ENCODE data around the gene GFI1. TPM values are rescaled to one million over a fixed set of nuclear protein-coding genes. Genes with fewer than 3 reads are reported as not detected.
A peak's percentile ranks its signal among the peaks of the same experiment; 100 is the strongest.

Gene GFI1
- total and polyA plus RNA-seq, 8 donors: 0.32 to 2.0 (median 0.65) TPM

GRCh38 chr1:92482665-92483609, 3.8 kb downstream of the GFI1 start:
- H3K4me1 ChIP-seq: peaks cover 31 to 75% of the 10 kb centered on the region in 2 donors
- no peaks in the 10 kb centered on the region for H3K9me3 ChIP-seq
- no peak for TF ChIP-seq CTCF (IDR thresholded peaks at IDR 0.05)
- H3K27ac ChIP-seq: no peak overlapping the region
- DNase-seq: peak in 1 of 4 donors; percentile 85
- H3K4me3 ChIP-seq: peak overlapping the region; percentile 12 to 60
- no peaks in the 10 kb centered on the region for H3K36me3 ChIP-seq
- peaks cover 86 to 93% of the 10 kb centered on the region in 2 donors for H3K27me3 ChIP-seq
- ATAC-seq: no peak
- intact Hi-C loops (cut with DNase I): no loop called here

GRCh38 chr1:92481971-92482664, 4.6 kb downstream of the GFI1 start:
- ATAC-seq: no peak
- no peak for TF ChIP-seq CTCF (IDR thresholded peaks at IDR 0.05)
- no peaks in the 10 kb centered on the region for H3K36me3 ChIP-seq
- no peaks in the 10 kb centered on the region for H3K9me3 ChIP-seq
- intact Hi-C loops (cut with DNase I): no loop called here
- H3K27me3 ChIP-seq: peaks cover 80 to 85% of the 10 kb centered on the region in 2 donors
- no peak overlapping the region for H3K27ac ChIP-seq
- peak in 3 of 4 donors; percentile 40 to 81 (median 54) for DNase-seq
- peak overlapping the region in 1 of 2 donors; percentile 60 for H3K4me3 ChIP-seq
- peaks cover 31 to 74% of the 10 kb centered on the region in 2 donors for H3K4me1 ChIP-seq

GRCh38 chr1:92481599-92481925, 5.2 kb downstream of the GFI1 start:
- intact Hi-C loops (cut with DNase I): no loop called here
- H3K27me3 ChIP-seq: peaks cover 74 to 80% of the 10 kb centered on the region in 2 donors
- peak overlapping the region in 1 of 2 donors; percentile 60 for H3K4me3 ChIP-seq
- ATAC-seq (no peak), DNase-seq (peak in 1 of 4 donors; percentile 9)
- no peaks in the 10 kb centered on the region for H3K36me3 ChIP-seq
- H3K4me1 ChIP-seq: peaks cover 31 to 71% of the 10 kb centered on the region in 2 donors
- no peak overlapping the region for H3K27ac ChIP-seq
- TF ChIP-seq CTCF (IDR thresholded peaks at IDR 0.05): no peak
- no peaks in the 10 kb centered on the region for H3K9me3 ChIP-seq

GRCh38 chr1:92480813-92481598, 5.7 kb downstream of the GFI1 start:
- Histone ChIP-seq H3K27me3 (peaks cover 69 to 77% of the 10 kb centered on the region in 2 donors), H3K4me1 (peaks cover 28 to 71% of the 10 kb centered on the region in 2 donors), H3K4me3 (peak overlapping the region in 1 of 2 donors; percentile 16), H3K9me3 (no peaks in the 10 kb centered on the region), H3K36me3 (no peaks in the 10 kb centered on the region), H3K27ac (no peak overlapping the region)
- DNase-seq (peak in 2 of 4 donors; percentile 8 to 83), ATAC-seq (no peak)
- no peak for TF ChIP-seq CTCF (IDR thresholded peaks at IDR 0.05)
- intact Hi-C loops (cut with DNase I): no loop called here
